HCT116 (cell line): ENCODE measurements around the gene APCDD1L. TPM values are rescaled to one million over a fixed set of nuclear protein-coding genes. Genes with fewer than 3 reads are reported as not detected.

Experiments
- ATAC-seq: fragments of 200-7000 bp; cut with Tn5 transposase; 2 replicates; pipeline ENCODE4 v1.9.1; 2020; ENCODE audit warnings: mild to moderate bottlenecking, moderate library complexity
- BruUV-seq: library from RNA; stranded (reverse); fragments of 400-500 nt; replicated peaks from 2 replicates; lab custom pipeline; 2021; lab: Mats Ljungman, UMichigan
- CTCF ChIA-PET: fragments of 300-600 bp; sonication (Branson Sonifier 250); formaldehyde crosslinking; loops from one replicate; lab custom pipeline; 2021; ENCODE audit warnings: antibody characterized with exemption; lab: Charles Lee
- POLR2A ChIA-PET: fragments of 300-600, 350-600 bp; sonication (Branson Sonifier 250); formaldehyde crosslinking; loops from one replicate; lab custom pipeline; 2021; ENCODE audit warnings: antibody characterized with exemption; lab: Charles Lee
- RAD21 ChIA-PET, 2 experiments: fragments of 300-600 bp; sonication (Branson Sonifier 250); formaldehyde crosslinking; loops; one replicate each; lab custom pipeline; 2023; ENCODE audit warnings: low total read pairs in 2 of 2; ENCODE audit not compliant: uncharacterized antibody in 2 of 2, unreplicated experiment in 2 of 2, low non-redundant PET in 1 of 2; lab: Charles Lee
- DNase-seq: peaks from one replicate; pipeline ENCODE4 v3.0.0-alpha.2; 2010; ENCODE audit warnings: low read depth, low spot score
- H2AFZ ChIP-seq: fragments of 200-600 bp; shearing (Covaris generic), sonication (generic); 2 replicates; pipeline ENCODE4 v1.6.1; 2017; ENCODE audit warnings: low read depth, mixed run types, mixed read lengths, antibody characterized with exemption, low read length; ENCODE audit not compliant: poor library complexity, severe bottlenecking
- H3K27ac ChIP-seq: 2 replicates; pipeline ENCODE4 v1.5.1; 2012; ENCODE audit warnings: low read depth, low read length
- H3K27me3 ChIP-seq: fragments of 200-600 bp; sonication (generic); 2 replicates; pipeline ENCODE4 v1.6.1; 2016; ENCODE audit warnings: mixed run types, low read length, mixed read lengths; ENCODE audit not compliant: insufficient read depth
- H3K36me3 ChIP-seq, 2 experiments: fragments of 200-500 bp in 1 of 2; fragments of 200-600 bp in 1 of 2; sonication (Bioruptor generic) in 1 of 2; sonication (generic) in 1 of 2; 2 replicates each; pipeline versions ENCODE4 v1.5.1 to v1.6.1; 2014 to 2016; ENCODE audit warnings: low read length in 2 of 2, inconsistent platforms in 1 of 2, mixed read lengths in 1 of 2, mixed run types in 1 of 2; ENCODE audit not compliant: insufficient read depth in 2 of 2, control insufficient read depth in 1 of 2
- H3K4me1 ChIP-seq, 2 experiments: fragments of 200-600 bp in 1 of 2; sonication (generic) in 1 of 2; 2 replicates each; pipeline versions ENCODE4 v1.5.1 to v1.6.1; 2012 to 2017; ENCODE audit warnings: low read length in 2 of 2, inconsistent platforms in 1 of 2, mild to moderate bottlenecking in 1 of 2, mixed read lengths in 1 of 2, mixed run types in 1 of 2, moderate library complexity in 1 of 2; ENCODE audit not compliant: insufficient read depth in 2 of 2, control insufficient read depth in 1 of 2
- H3K4me2 ChIP-seq: fragments of 200-600 bp; sonication (generic); 2 replicates; pipeline ENCODE4 v1.6.1; 2017; ENCODE audit warnings: mixed run types, low read length, mixed read lengths
- H3K4me3 ChIP-seq, 2 experiments: fragments of 200-600 bp in 1 of 2; sonication (generic) in 1 of 2; replicated peaks in 1 of 2; 2 replicates each; pipeline ENCODE4 v1.5.1; 2011 to 2016; ENCODE audit warnings: low read length in 2 of 2, control low read depth in 1 of 2, low read depth in 1 of 2, mild to moderate bottlenecking in 1 of 2, mixed read lengths in 1 of 2, mixed run types in 1 of 2
- H3K79me2 ChIP-seq: fragments of 200-600 bp; sonication (generic); 2 replicates; pipeline ENCODE4 v1.6.1; 2017; ENCODE audit warnings: mild to moderate bottlenecking, mixed run types, low read length, moderate library complexity, mixed read lengths; ENCODE audit not compliant: insufficient read depth
- H3K9ac ChIP-seq: fragments of 200-600 bp; sonication (generic); 2 replicates; pipeline ENCODE4 v1.6.1; 2016; ENCODE audit warnings: low read length, mixed read lengths
- H3K9me2 ChIP-seq: fragments of 200-600 bp; sonication (generic), shearing (Covaris generic); 2 replicates; pipeline ENCODE4 v1.6.1; 2017; ENCODE audit warnings: mixed run types, mild to moderate bottlenecking, moderate library complexity; ENCODE audit not compliant: insufficient read depth
- H3K9me3 ChIP-seq, 2 experiments: fragments of 200-500 bp in 1 of 2; fragments of 200-600 bp in 1 of 2; sonication (Bioruptor generic) in 1 of 2; sonication (generic) in 1 of 2; 2 replicates each; pipeline ENCODE4 v1.6.1; 2014 to 2017; ENCODE audit warnings: low read length in 2 of 2, mixed read lengths in 2 of 2, inconsistent platforms in 1 of 2, low read depth in 1 of 2, mild to moderate bottlenecking in 1 of 2, mixed run types in 1 of 2, moderate library complexity in 1 of 2; ENCODE audit not compliant: control insufficient read depth in 1 of 2, insufficient read depth in 1 of 2
- H4K20me1 ChIP-seq: fragments of 200-600 bp; sonication (generic), shearing (Covaris generic); 2 replicates; pipeline ENCODE4 v1.6.1; 2017; ENCODE audit warnings: mixed run types, mild to moderate bottlenecking, moderate library complexity; ENCODE audit not compliant: insufficient read depth
- CBX3 ChIP-seq: IDR thresholded peaks from 2 replicates; pipeline ENCODE4 v1.6.1; 2012; ENCODE audit warnings: low read depth
- CEBPB ChIP-seq: IDR thresholded peaks from 2 replicates; pipeline ENCODE4 v1.6.1; 2012; ENCODE audit warnings: low read depth
- CTCF ChIP-seq, 3 experiments: fragments of 200-600 bp in 1 of 3; sonication (generic) in 1 of 3; IDR thresholded peaks in 2 of 3; conservative IDR thresholded peaks in 1 of 3; 2 replicates each; pipeline ENCODE4 v1.5.1; 2012 to 2017; ENCODE audit warnings: low read depth in 2 of 3, low read length in 2 of 3, antibody characterized with exemption in 1 of 3, borderline replicate concordance in 1 of 3, control low read depth in 1 of 3, mild to moderate bottlenecking in 1 of 3, mixed read lengths in 1 of 3, mixed run types in 1 of 3, moderate library complexity in 1 of 3; ENCODE audit not compliant: insufficient read depth in 1 of 3
- ELF1 ChIP-seq: IDR thresholded peaks from 2 replicates; pipeline ENCODE4 v1.6.1; 2012; ENCODE audit warnings: low read depth, borderline replicate concordance
- EZH2 ChIP-seq: fragments of 200-600 bp; sonication (generic); IDR thresholded peaks from 2 replicates; pipeline ENCODE4 v1.6.1; 2017; ENCODE audit warnings: antibody characterized with exemption, mixed run types
- EZH2phosphoT487 ChIP-seq: fragments of 200-600 bp; IDR thresholded peaks from 2 replicates; pipeline ENCODE4 v1.6.1; 2018; ENCODE audit warnings: antibody characterized with exemption, borderline replicate concordance
- FOSL1 ChIP-seq: IDR thresholded peaks from 2 replicates; pipeline ENCODE4 v1.6.1; 2012; ENCODE audit warnings: low read depth
- JUND ChIP-seq: IDR thresholded peaks from 2 replicates; pipeline ENCODE4 v1.6.1; 2012
- MAX ChIP-seq: IDR thresholded peaks from 2 replicates; pipeline ENCODE4 v1.6.1; 2012
- POLR2AphosphoS5 ChIP-seq: IDR thresholded peaks from 2 replicates; pipeline ENCODE4 v1.6.1; 2011; ENCODE audit warnings: mild to moderate bottlenecking, low read depth, low read length, moderate library complexity
- SRF ChIP-seq: IDR thresholded peaks from 2 replicates; pipeline ENCODE4 v1.6.1; 2012; ENCODE audit warnings: low read depth
- TCF7L2 ChIP-seq: IDR thresholded peaks from 2 replicates; pipeline ENCODE4 v1.7.0; 2011; ENCODE audit warnings: borderline replicate concordance, inconsistent platforms; ENCODE audit not compliant: insufficient read depth, insufficient read length; ENCODE audit errors: extremely low read depth
- ZFX ChIP-seq: fragments of 450-650 bp; IDR thresholded peaks from 2 replicates; pipeline ENCODE4 v1.6.1; 2017
- intact Hi-C: fragments of 100-400 bp; cut with micrococcal nuclease; formaldehyde crosslinking; loops from 2 replicates; pipeline ENCODE4 v1.10.0; 2022
- total RNA-seq: library from RNA; stranded (reverse); gene quantifications from one replicate; pipeline ENCODE4 v1.2.1, GENCODE V29; 2021; ENCODE audit not compliant: unreplicated experiment
- TF ChIP-seq, protein P1 (sequence below): IDR thresholded peaks from 2 replicates; pipeline ENCODE4 v1.6.1; 2011; ENCODE audit warnings: mild to moderate bottlenecking, low read length, moderate library complexity; ENCODE audit not compliant: insufficient replicate concordance; ENCODE audit errors: extremely low read depth
- TF ChIP-seq, protein P2 (sequence below): IDR thresholded peaks from 2 replicates; pipeline ENCODE4 v1.6.1; 2012; ENCODE audit warnings: low read depth

APCDD1L gene
- total RNA-seq, 1 experiment from 2014 or later = not detected

DNA sequence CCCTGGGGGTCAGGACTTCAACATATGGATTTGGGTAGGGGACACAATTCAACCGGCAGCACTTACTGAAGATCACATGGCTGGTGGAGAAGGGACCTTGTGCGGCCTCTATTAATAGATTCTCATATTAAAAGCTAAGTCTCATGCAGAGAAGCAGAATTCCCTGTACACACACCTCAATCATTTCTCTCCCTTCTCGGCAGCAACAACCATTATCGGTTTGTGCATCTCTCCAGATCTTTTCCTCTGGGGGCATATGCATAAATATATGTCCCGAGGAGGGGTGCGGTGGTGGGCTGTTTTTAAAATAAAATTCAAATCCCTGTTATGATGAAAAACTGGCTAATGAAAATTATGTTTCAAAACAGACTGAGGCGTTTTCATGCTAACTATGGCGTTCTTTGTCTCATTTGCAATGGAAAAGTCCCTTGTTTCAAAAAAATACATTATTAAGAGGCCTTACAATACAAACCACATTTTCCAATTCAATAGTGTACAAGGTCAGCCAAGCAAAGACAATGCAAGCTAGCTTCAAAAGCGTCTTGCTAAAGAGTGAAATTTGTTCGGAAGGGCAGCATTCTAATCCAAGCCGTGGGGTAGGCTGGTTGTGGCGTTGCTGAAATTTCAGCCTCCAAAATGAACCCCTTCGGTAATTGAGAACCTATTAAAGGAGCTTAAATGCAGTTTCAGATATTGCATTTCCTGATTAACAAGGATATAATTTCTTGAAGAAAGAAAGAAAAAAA lies 17.3 kb downstream of the APCDD1L start:
- no peak for TF ChIP-seq EZH2phosphoT487
- no peak for TF ChIP-seq FOSL1
- no peak for TF ChIP-seq EZH2
- TF ChIP-seq JUND = no peak
- TF ChIP-seq CTCF (IDR thresholded peaks at IDR 0.05 in 2 of 3, conservative IDR thresholded peaks at IDR 0.05 in 1 of 3; ENCODE audit: borderline replicate concordance in 1 of 3, insufficient read depth in 1 of 3, low read depth in 2 of 3, low read length in 2 of 3) = no peak
- TF ChIP-seq, protein P1, sequence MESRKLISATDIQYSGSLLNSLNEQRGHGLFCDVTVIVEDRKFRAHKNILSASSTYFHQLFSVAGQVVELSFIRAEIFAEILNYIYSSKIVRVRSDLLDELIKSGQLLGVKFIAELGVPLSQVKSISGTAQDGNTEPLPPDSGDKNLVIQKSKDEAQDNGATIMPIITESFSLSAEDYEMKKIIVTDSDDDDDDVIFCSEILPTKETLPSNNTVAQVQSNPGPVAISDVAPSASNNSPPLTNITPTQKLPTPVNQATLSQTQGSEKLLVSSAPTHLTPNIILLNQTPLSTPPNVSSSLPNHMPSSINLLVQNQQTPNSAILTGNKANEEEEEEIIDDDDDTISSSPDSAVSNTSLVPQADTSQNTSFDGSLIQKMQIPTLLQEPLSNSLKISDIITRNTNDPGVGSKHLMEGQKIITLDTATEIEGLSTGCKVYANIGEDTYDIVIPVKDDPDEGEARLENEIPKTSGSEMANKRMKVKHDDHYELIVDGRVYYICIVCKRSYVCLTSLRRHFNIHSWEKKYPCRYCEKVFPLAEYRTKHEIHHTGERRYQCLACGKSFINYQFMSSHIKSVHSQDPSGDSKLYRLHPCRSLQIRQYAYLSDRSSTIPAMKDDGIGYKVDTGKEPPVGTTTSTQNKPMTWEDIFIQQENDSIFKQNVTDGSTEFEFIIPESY = no peak
- TF ChIP-seq ZFX = no peak
- TF ChIP-seq ELF1 = no peak
- no peak for TF ChIP-seq SRF
- TF ChIP-seq TCF7L2 = no peak
- TF ChIP-seq CBX3 = no peak
- TF ChIP-seq MAX = no peak
- no peak for TF ChIP-seq CEBPB
- TF ChIP-seq, protein P2, sequence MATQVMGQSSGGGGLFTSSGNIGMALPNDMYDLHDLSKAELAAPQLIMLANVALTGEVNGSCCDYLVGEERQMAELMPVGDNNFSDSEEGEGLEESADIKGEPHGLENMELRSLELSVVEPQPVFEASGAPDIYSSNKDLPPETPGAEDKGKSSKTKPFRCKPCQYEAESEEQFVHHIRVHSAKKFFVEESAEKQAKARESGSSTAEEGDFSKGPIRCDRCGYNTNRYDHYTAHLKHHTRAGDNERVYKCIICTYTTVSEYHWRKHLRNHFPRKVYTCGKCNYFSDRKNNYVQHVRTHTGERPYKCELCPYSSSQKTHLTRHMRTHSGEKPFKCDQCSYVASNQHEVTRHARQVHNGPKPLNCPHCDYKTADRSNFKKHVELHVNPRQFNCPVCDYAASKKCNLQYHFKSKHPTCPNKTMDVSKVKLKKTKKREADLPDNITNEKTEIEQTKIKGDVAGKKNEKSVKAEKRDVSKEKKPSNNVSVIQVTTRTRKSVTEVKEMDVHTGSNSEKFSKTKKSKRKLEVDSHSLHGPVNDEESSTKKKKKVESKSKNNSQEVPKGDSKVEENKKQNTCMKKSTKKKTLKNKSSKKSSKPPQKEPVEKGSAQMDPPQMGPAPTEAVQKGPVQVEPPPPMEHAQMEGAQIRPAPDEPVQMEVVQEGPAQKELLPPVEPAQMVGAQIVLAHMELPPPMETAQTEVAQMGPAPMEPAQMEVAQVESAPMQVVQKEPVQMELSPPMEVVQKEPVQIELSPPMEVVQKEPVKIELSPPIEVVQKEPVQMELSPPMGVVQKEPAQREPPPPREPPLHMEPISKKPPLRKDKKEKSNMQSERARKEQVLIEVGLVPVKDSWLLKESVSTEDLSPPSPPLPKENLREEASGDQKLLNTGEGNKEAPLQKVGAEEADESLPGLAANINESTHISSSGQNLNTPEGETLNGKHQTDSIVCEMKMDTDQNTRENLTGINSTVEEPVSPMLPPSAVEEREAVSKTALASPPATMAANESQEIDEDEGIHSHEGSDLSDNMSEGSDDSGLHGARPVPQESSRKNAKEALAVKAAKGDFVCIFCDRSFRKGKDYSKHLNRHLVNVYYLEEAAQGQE = no peak
- no peak for TF ChIP-seq POLR2AphosphoS5
- Histone ChIP-seq H3K4me2 (no peak overlapping the region), H3K79me2 (no peaks in the 10 kb centered on the region), H2AFZ (no peak overlapping the region), H4K20me1 (no peaks in the 10 kb centered on the region), H3K9me3 (no peaks in the 10 kb centered on the region; a peak in 1 of 4 replicates), H3K27me3 (no peaks in the 10 kb centered on the region), H3K9me2 (no peaks in the 10 kb centered on the region), H3K4me1 (no peaks in the 10 kb centered on the region), H3K9ac (no peak overlapping the region), H3K4me3 (no peak overlapping the region), H3K27ac (no peak overlapping the region), H3K36me3 (no peaks in the 10 kb centered on the region)
- ChIA-PET CTCF (interaction anchor here (0.9 kb wide), 1 partner anchor 16 kb away, joined by 4 read pairs; no protein-coding TSS in a partner anchor), RAD21 (no interaction called here), POLR2A (no interaction called here)
- BruUV-seq = no TSS peak
- DNase-seq (no peak), ATAC-seq (no peak)
- intact Hi-C loops = no loop called here
